H9 (cell line): ENCODE results near the gene SH3RF3. TPM values are rescaled to one million over a fixed set of nuclear protein-coding genes. Genes with fewer than 3 reads are reported as not detected.

Source experiments
- DNase-seq: peaks from one replicate; pipeline ENCODE4 v3.0.0-alpha.2; 2017
- H2AFZ ChIP-seq: one replicate; pipeline ENCODE4 v1.6.1; 2013; ENCODE audit warnings: mild to moderate bottlenecking, low read length, control low read depth, moderate library complexity
- H2AK5ac ChIP-seq: 2 replicates; pipeline ENCODE4 v1.6.1; 2013; ENCODE audit warnings: low read length, control low read depth, mixed read lengths; ENCODE audit not compliant: insufficient read length
- H2BK120ac ChIP-seq: one replicate; pipeline ENCODE4 v1.6.1; 2013; ENCODE audit warnings: low read depth, mild to moderate bottlenecking, low read length, control low read depth, inconsistent platforms; ENCODE audit not compliant: poor library complexity, severe bottlenecking
- H2BK12ac ChIP-seq: 2 replicates; pipeline ENCODE4 v1.6.1; 2013; ENCODE audit warnings: low read length, control low read depth, mixed read lengths, low read depth; ENCODE audit not compliant: insufficient read length
- H2BK15ac ChIP-seq: 2 replicates; pipeline ENCODE4 v1.6.1; 2013; ENCODE audit warnings: low read depth, low read length, control low read depth
- H2BK20ac ChIP-seq: one replicate; pipeline ENCODE4 v1.6.1; 2013; ENCODE audit warnings: low read depth, mild to moderate bottlenecking, low read length, control low read depth, inconsistent platforms; ENCODE audit not compliant: poor library complexity, severe bottlenecking
- H2BK5ac ChIP-seq: 2 replicates; pipeline ENCODE4 v1.6.1; 2013; ENCODE audit warnings: low read length, control low read depth, mixed read lengths; ENCODE audit not compliant: insufficient read length
- H3K14ac ChIP-seq: 2 replicates; pipeline ENCODE4 v1.6.1; 2013; ENCODE audit warnings: low read length, control low read depth; ENCODE audit not compliant: insufficient read depth
- H3K18ac ChIP-seq: 2 replicates; pipeline ENCODE4 v1.6.1; 2013; ENCODE audit warnings: low read depth, mild to moderate bottlenecking, mixed read lengths, low read length, control low read depth; ENCODE audit not compliant: insufficient read length
- H3K23ac ChIP-seq: 2 replicates; pipeline ENCODE4 v1.6.1; 2013; ENCODE audit warnings: low read length, control low read depth, mixed read lengths, low read depth; ENCODE audit not compliant: insufficient read length
- H3K23me2 ChIP-seq: 2 replicates; pipeline ENCODE4 v1.6.1; 2013; ENCODE audit warnings: low read depth, mild to moderate bottlenecking, mixed read lengths, low read length, control low read depth; ENCODE audit not compliant: insufficient read length, poor library complexity, severe bottlenecking
- H3K27ac ChIP-seq: 2 replicates; pipeline ENCODE4 v1.5.1; 2013; ENCODE audit warnings: low read length, control low read depth, mixed read lengths, low read depth; ENCODE audit not compliant: insufficient read length
- H3K27me3 ChIP-seq: 2 replicates; pipeline ENCODE4 v1.6.1; 2013; ENCODE audit warnings: low read length, control low read depth, inconsistent platforms; ENCODE audit not compliant: insufficient read depth
- H3K4ac ChIP-seq: 2 replicates; pipeline ENCODE4 v1.6.1; 2013; ENCODE audit warnings: low read depth, mild to moderate bottlenecking, control low read depth, inconsistent platforms, low read length, moderate library complexity
- H3K4me1 ChIP-seq: 2 replicates; pipeline ENCODE4 v1.6.1; 2013; ENCODE audit warnings: low read length, control low read depth, inconsistent platforms; ENCODE audit not compliant: insufficient read depth
- H3K4me2 ChIP-seq: 2 replicates; pipeline ENCODE4 v1.6.1; 2013; ENCODE audit warnings: low read length, control low read depth, mixed read lengths; ENCODE audit not compliant: insufficient read length, insufficient read depth
- H3K56ac ChIP-seq: 2 replicates; pipeline ENCODE4 v1.6.1; 2013; ENCODE audit warnings: low read depth, mild to moderate bottlenecking, mixed read lengths, low read length, control low read depth; ENCODE audit not compliant: insufficient read length
- H3K79me1 ChIP-seq: 2 replicates; pipeline ENCODE4 v1.6.1; 2013; ENCODE audit warnings: low read depth, mild to moderate bottlenecking, moderate library complexity, low read length, control low read depth, inconsistent platforms; ENCODE audit not compliant: insufficient read depth, poor library complexity, severe bottlenecking
- H3K79me2 ChIP-seq: 2 replicates; pipeline ENCODE4 v1.6.1; 2013; ENCODE audit warnings: low read length, control low read depth, inconsistent platforms; ENCODE audit not compliant: insufficient read depth
- H3K9ac ChIP-seq: 2 replicates; pipeline ENCODE4 v1.6.1; 2013; ENCODE audit warnings: low read length, control low read depth, mixed read lengths; ENCODE audit not compliant: insufficient read length; ENCODE audit errors: extremely low read depth
- H3K9me3 ChIP-seq: one replicate; pipeline ENCODE4 v1.6.1; 2013; ENCODE audit warnings: low read depth, low read length, inconsistent platforms; ENCODE audit not compliant: control insufficient read depth
- H3T11ph ChIP-seq: one replicate; pipeline ENCODE4 v1.6.1; 2013; ENCODE audit warnings: mild to moderate bottlenecking, low read length, control low read depth, inconsistent platforms
- H4K20me1 ChIP-seq: one replicate; pipeline ENCODE4 v1.6.1; 2013; ENCODE audit not compliant: control insufficient read depth, insufficient read length, insufficient read depth
- H4K5ac ChIP-seq: 2 replicates; pipeline ENCODE4 v1.6.1; 2013; ENCODE audit warnings: low read depth, mild to moderate bottlenecking, mixed read lengths, low read length, control low read depth; ENCODE audit not compliant: insufficient read length
- H4K8ac ChIP-seq: replicated peaks from 2 replicates; pipeline ENCODE4 v1.6.1; 2013; ENCODE audit warnings: low read length, control low read depth, mixed read lengths, low read depth; ENCODE audit not compliant: insufficient read length
- H4K91ac ChIP-seq: 2 replicates; pipeline ENCODE4 v1.6.1; 2013; ENCODE audit warnings: low read depth, mild to moderate bottlenecking, moderate library complexity, mixed read lengths, low read length, control low read depth; ENCODE audit not compliant: insufficient read length
- H3K27ac Mint-ChIP-seq, 3 experiments: 2 replicates in 2 of 3; 3 replicates in 1 of 3; pipeline ENCODE4 v1.8.0; 2020 to 2021; ENCODE audit warnings: mixed read lengths in 3 of 3, mild to moderate bottlenecking in 1 of 3, moderate library complexity in 1 of 3
- H3K27me3 Mint-ChIP-seq: 2 replicates; pipeline ENCODE4 v1.8.0; 2021; ENCODE audit warnings: low read depth, mild to moderate bottlenecking, moderate library complexity, mixed read lengths
- H3K36me3 Mint-ChIP-seq, 3 experiments: 2 replicates in 2 of 3; 3 replicates in 1 of 3; pipeline ENCODE4 v1.8.0; 2020 to 2021; ENCODE audit warnings: low read depth in 3 of 3, mixed read lengths in 3 of 3; ENCODE audit not compliant: insufficient read depth in 1 of 3
- H3K4me1 Mint-ChIP-seq, 2 experiments: 2 replicates each; pipeline ENCODE4 v1.8.0; 2020; ENCODE audit warnings: mixed read lengths in 2 of 2
- H3K4me3 Mint-ChIP-seq, 2 experiments: 2 replicates in 1 of 2; 3 replicates in 1 of 2; pipeline ENCODE4 v1.8.0; 2020 to 2021; ENCODE audit warnings: mild to moderate bottlenecking in 2 of 2, mixed read lengths in 2 of 2, moderate library complexity in 1 of 2
- H3K9me3 Mint-ChIP-seq, 2 experiments: 2 replicates in 1 of 2; 3 replicates in 1 of 2; pipeline ENCODE4 v1.8.0; 2020; ENCODE audit warnings: mild to moderate bottlenecking in 2 of 2, mixed read lengths in 2 of 2, moderate library complexity in 1 of 2
- WGBS: extraction: QIAGEN DNeasy Blood & Tissue Kit; methylation state at CpG from one replicate; pipeline ENCODE4 v1.1.7; 2013; ENCODE audit warnings: missing lambda C conversion rate, low lambda C conversion rate, mixed read lengths; ENCODE audit not compliant: insufficient read length; ENCODE audit errors: extremely low coverage; 5-methylcytosine and 5-hydroxymethylcytosine counted together
- total RNA-seq: library from RNA; stranded (reverse); gene quantifications from 2 replicates; pipeline ENCODE4 v1.2.1, GENCODE V29; 2021
- TF ChIP-seq, protein P1 (sequence below): fragments of 200-600 bp; sonication (generic); conservative IDR thresholded peaks from 3 replicates; pipeline ENCODE4 v1.8.0; 2021; ENCODE audit warnings: antibody characterized with exemption, mild to moderate bottlenecking

SH3RF3 gene
- total RNA-seq, 1 experiment from 2014 or later = 0.46 TPM

DNA sequence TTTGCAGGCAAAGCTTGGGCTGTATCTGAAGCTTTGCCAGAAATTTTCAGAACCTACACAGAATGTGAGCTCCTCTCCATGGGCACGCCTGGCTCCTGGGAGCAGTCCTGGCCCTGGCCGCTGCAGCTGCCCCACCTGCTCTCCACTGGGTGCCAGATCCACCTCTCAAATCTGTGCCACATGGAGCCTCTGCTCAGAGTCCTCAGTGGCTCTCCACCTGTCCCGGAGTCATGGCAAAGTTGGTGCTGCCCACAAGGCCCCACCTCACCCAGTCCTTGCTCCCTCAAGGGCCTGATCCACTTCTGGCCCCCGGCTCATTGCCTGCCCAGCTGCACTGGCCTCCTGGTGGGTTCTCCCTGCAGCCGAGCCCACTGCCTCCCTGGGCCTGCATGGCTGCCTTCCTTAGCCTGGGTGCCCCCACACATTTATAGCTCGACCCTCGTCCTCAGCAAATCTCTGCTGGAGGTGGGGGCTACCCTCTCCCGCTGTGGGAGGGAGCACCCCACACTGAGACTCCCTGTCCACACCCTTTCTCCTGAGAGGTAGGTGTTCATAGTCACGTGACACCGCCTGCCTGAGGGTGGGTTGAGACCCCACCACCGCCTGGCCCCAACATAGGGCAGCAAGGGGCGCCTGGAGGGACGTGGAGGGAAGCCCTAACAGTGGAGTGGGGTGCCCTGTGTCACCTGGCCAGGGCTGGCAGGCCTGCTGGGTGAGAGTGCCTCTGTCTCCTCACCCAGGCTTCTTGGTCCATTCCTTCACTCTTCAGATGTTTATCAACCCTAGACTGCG, 224.1 kb downstream of the SH3RF3 start:
- H3K14ac ChIP-seq = no peak overlapping the region
- H2BK120ac ChIP-seq = no peak overlapping the region
- H2BK15ac ChIP-seq = no peak overlapping the region
- Mint-ChIP-seq H3K36me3 (no peaks in the 10 kb centered on the region; a peak in 2 of 7 replicates), H3K4me3 (no peak overlapping the region), H3K27me3 (no peaks in the 10 kb centered on the region; the same call in 1 of the 2 replicates), H3K4me1 (peaks cover 11 to 17% of the 10 kb centered on the region in 2 experiments), H3K9me3 (peaks cover 3 to 4% of the 10 kb centered on the region in 2 experiments; a peak in 3 of 5 replicates), H3K27ac (no peak overlapping the region)
- H3K4ac ChIP-seq = no peak overlapping the region
- no peak overlapping the region for H3K4me2 ChIP-seq
- H4K91ac ChIP-seq = no peak overlapping the region
- H3K27ac ChIP-seq = no peak overlapping the region
- no peaks in the 10 kb centered on the region for H3K23me2 ChIP-seq
- H3K9ac ChIP-seq = no peak overlapping the region
- no peak overlapping the region for H2AFZ ChIP-seq
- H3K18ac ChIP-seq = no peak overlapping the region
- H3K9me3 ChIP-seq = no peaks in the 10 kb centered on the region
- H2BK5ac ChIP-seq = no peak overlapping the region
- no peak overlapping the region for H2AK5ac ChIP-seq
- peaks cover 8% of the 10 kb centered on the region; the same call in 1 of the 2 replicates for H3K4me1 ChIP-seq
- TF ChIP-seq, protein P1, sequence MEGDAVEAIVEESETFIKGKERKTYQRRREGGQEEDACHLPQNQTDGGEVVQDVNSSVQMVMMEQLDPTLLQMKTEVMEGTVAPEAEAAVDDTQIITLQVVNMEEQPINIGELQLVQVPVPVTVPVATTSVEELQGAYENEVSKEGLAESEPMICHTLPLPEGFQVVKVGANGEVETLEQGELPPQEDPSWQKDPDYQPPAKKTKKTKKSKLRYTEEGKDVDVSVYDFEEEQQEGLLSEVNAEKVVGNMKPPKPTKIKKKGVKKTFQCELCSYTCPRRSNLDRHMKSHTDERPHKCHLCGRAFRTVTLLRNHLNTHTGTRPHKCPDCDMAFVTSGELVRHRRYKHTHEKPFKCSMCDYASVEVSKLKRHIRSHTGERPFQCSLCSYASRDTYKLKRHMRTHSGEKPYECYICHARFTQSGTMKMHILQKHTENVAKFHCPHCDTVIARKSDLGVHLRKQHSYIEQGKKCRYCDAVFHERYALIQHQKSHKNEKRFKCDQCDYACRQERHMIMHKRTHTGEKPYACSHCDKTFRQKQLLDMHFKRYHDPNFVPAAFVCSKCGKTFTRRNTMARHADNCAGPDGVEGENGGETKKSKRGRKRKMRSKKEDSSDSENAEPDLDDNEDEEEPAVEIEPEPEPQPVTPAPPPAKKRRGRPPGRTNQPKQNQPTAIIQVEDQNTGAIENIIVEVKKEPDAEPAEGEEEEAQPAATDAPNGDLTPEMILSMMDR = no peak
- H3K79me1 ChIP-seq = no peaks in the 10 kb centered on the region
- H3K56ac ChIP-seq = no peak overlapping the region
- H3K27me3 ChIP-seq = no peaks in the 10 kb centered on the region
- peak; percentile 20 for DNase-seq
- H4K8ac ChIP-seq = no peak overlapping the region
- no peak overlapping the region for H3K23ac ChIP-seq
- H3T11ph ChIP-seq = no peak overlapping the region
- WGBS = no CpG with 5 or more reads among the region's 14 CpGs
- H3K79me2 ChIP-seq = no peaks in the 10 kb centered on the region
- H2BK12ac ChIP-seq = no peak overlapping the region
- H2BK20ac ChIP-seq = no peak overlapping the region
- no peak overlapping the region for H4K5ac ChIP-seq
- H4K20me1 ChIP-seq = no peaks in the 10 kb centered on the region
